Camera-type eye (tissue), 1 donor: ENCODE results near the gene CCDC32. TPM values are rescaled to one million over a fixed set of nuclear protein-coding genes. Genes with fewer than 3 reads are reported as not detected.

Source experiments
- total RNA-seq: library from RNA; depleted of rRNA; stranded (reverse); fragments of >200 nt; gene quantifications from one replicate; pipeline ENCODE4 v1.2.3, GENCODE V29; 2014

The CCDC32 gene, protein sequence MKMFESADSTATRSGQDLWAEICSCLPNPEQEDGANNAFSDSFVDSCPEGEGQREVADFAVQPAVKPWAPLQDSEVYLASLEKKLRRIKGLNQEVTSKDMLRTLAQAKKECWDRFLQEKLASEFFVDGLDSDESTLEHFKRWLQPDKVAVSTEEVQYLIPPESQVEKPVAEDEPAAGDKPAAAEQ
- 25.8 TPM for total RNA-seq

DNA sequence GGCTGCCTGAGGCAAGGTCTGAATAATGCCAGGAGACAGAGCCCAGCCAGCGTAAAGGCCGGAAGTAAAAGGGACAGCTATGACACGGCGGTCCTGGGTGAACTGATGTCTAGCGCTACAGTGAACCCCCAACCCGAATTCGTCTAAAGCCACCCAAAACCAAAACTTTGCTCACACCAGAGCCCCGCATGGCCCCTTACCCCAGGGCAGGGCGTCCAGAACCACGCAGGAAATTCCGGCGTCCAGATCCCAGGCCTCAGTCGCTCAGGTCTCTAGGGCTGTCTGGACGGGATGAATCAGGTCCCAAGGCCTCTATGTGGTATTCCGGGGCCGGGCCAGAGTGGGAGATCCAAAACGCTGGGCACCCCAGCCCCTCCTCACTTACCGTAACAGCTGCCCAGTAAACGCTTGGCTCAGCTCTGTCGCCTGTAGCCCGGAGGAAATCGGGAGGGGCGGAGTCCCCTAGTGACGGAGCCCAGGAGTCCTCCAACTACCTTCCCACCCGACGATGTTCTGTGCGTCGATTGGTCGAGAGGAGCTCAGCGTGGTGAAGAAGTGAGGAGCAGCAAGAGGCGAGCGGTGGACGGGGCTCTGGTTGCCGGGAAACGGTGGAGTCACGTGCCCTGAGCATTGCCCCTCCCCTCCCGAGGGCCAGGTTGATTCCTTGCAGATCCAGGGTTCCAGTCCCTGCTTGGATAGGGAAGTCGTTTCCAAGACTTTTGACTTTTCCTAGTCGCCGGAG is at the start of gene CCDC32:
Gene CCDC32 (minus strand): TSS at position 452 of the 742 bp plus-strand sequence. CDS start 2,027 bp downstream, outside the sequence.

DNA sequence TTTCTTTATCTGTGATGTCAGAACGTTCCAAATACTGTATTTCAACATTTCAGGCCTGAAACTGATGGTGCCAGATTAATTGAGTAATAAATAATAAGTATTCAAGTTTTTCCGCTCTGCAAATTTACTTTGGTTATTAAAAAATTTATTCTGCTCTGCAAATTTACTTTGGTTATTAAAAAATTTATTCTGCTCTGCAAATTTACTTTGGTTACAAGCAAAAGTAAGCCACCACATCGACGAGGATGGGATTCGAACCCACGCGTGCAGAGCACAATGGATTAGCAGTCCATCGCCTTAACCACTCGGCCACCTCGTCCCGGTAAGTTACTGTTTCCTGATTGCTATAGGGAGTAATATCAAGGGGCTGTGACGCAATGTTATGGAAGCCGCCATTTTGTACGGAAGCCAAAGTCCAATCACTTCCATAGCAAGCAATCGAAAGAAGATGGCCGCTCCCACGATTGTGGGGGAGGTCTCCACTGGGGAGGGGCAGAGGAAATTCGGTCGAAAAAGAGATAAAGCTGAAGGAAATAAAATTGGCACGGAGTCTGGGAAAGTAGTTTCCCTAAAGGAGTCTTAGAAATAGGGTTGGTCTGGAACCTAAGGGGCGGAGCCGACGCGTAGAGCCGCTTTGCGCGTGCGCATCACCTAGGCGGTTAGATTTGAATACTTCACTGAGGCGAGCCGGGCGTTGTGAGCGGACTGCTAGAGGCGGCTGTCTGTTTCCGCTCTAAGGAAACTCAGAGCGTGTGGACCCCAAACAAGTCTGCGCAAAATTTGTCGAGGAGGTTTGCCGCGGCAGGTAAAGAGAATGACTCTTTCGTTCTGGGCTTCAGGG is 29.0 kb upstream of the CCDC32 start, which contains the start of gene KNL1:
Gene KNL1 (plus strand): TSS at position 662 of the 841 bp plus-strand sequence. CDS start 8,683 bp downstream, outside the sequence.

DNA sequence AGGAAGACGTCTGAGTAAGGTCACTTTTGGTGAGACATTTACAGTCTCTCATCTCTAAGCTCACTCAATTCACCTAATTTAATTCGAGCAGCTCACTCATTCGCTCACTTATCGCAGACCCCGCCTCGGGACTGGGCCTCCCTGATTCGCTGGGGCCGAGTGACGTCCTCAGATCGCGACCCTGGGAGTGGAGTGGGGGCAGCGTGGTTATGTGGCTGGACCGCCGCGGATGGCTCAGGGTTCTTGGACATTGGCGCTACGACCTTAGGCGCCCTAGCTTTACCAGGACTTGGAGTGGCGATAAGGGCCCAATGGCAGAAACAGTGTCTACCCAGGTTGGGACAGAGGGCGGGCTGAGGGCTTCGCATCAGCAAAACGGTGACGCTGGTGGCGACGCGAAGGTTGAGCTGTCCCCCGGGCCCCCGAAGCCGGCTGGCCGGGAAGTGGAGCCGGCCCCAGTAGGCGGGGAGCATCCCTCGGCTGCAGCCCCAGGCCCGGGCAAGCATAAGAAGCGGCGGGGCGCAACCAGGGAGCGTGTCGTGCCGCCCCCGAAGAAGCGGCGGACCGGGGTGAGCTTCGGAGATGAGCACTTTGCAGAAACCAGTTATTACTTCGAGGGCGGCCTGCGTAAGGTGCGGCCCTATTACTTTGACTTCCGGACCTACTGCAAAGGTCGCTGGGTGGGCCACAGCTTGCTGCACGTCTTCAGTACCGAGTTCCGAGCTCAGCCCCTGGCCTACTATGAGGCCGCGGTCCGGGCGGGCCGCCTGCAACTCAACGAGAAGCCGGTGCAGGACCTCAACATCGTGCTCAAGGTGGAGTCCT is 4.5 kb upstream of the CCDC32 start, which contains the start of gene RPUSD2:
Gene RPUSD2 (plus strand): TSS at position 171 of the 825 bp plus-strand sequence. CDS start 39 bp downstream, at position 210.

Other genes with a start within 250 kb of the CCDC32 start
- gene INAFM2, start 241.3 kb downstream of the CCDC32 start, total RNA-seq: 14.6 TPM
- 8.4 TPM for gene CCDC9B, start 224.1 kb downstream of the CCDC32 start, total RNA-seq
- gene PHGR1, start 214.0 kb downstream of the CCDC32 start, total RNA-seq: not detected
- 3.3 TPM for gene DISP2, start 206.8 kb downstream of the CCDC32 start, total RNA-seq
- 26.5 TPM for gene KNSTRN, start 182.3 kb downstream of the CCDC32 start, total RNA-seq
- 80.4 TPM for gene IVD, start 159.2 kb downstream of the CCDC32 start, total RNA-seq
- 12.9 TPM for gene BAHD1, start 124.1 kb downstream of the CCDC32 start, total RNA-seq
- gene CHST14, start 94.1 kb downstream of the CCDC32 start, total RNA-seq: 18.8 TPM
- 7.3 TPM for gene RPUSD2, start 4.3 kb upstream of the CCDC32 start, total RNA-seq
- gene KNL1, start 29.2 kb upstream of the CCDC32 start, total RNA-seq: 14.2 TPM
- 4.1 TPM for gene RAD51, start 130.1 kb upstream of the CCDC32 start, total RNA-seq
- gene RMDN3, start 190.2 kb upstream of the CCDC32 start, total RNA-seq: 30.2 TPM
- gene GCHFR, start 199.0 kb upstream of the CCDC32 start, total RNA-seq: 8.7 TPM
- 1.1 TPM for gene C15orf62, start 204.9 kb upstream of the CCDC32 start, total RNA-seq
- 35.9 TPM for gene ZFYVE19, start 242.0 kb upstream of the CCDC32 start, total RNA-seq
- 22.8 TPM for gene DNAJC17, start 242.4 kb upstream of the CCDC32 start, total RNA-seq